Common myeloid progenitor, CD34-positive (primary cell): Measurements from ENCODE around the gene SYT5.
"Not testable (repeated sequence)": the region's sequence is repeated elsewhere in the genome, so short reads cannot be mapped to it uniquely, and the experiment has no call there.

ENCODE experiments used
- CTCF ChIA-PET: fragments of 350-600 bp; sonication (Branson Sonifier 250); formaldehyde crosslinking; loops from one replicate; lab custom pipeline; 2021; ENCODE audit warnings: antibody characterized with exemption; lab: Charles Lee
- POLR2A ChIA-PET: fragments of 350-600 bp; sonication (Branson Sonifier 250); formaldehyde crosslinking; loops from one replicate; lab custom pipeline; 2021; ENCODE audit warnings: antibody characterized with exemption; lab: Charles Lee
- DNase-seq, 3 donors: peaks; one replicate each; pipeline versions ENCODE4 v3.0.0 to v3.0.0-alpha.2; 2013
- H3K27ac ChIP-seq, 2 experiments: 1 replicate in 1 of 2; 2 replicates in 1 of 2; pipeline ENCODE4 v1.7.0; 2013; ENCODE audit warnings: inconsistent platforms in 2 of 2, low read length in 2 of 2, mild to moderate bottlenecking in 2 of 2, low read depth in 1 of 2, moderate library complexity in 1 of 2; ENCODE audit not compliant: severe bottlenecking in 2 of 2, insufficient read depth in 1 of 2, poor library complexity in 1 of 2
- H3K27me3 ChIP-seq, 5 experiments: replicated peaks in 2 of 5; 1 replicate in 3 of 5; 2 replicates in 2 of 5; pipeline versions ENCODE4 v1.6.1 to v1.7.0; 2013; ENCODE audit warnings: low read length in 4 of 5, mild to moderate bottlenecking in 2 of 5, moderate library complexity in 2 of 5, inconsistent platforms in 1 of 5; ENCODE audit not compliant: insufficient read depth in 5 of 5, control insufficient read depth in 4 of 5
- H3K36me3 ChIP-seq, 4 experiments: 1 replicate in 2 of 4; 2 replicates in 2 of 4; pipeline versions ENCODE4 v1.6.1 to v1.7.0; 2013; ENCODE audit warnings: low read length in 3 of 4, control low read depth in 1 of 4, mild to moderate bottlenecking in 1 of 4; ENCODE audit not compliant: control insufficient read depth in 4 of 4, insufficient read depth in 4 of 4
- H3K4me1 ChIP-seq, 4 experiments: 1 replicate in 3 of 4; 2 replicates in 1 of 4; pipeline versions ENCODE4 v1.6.1 to v1.7.1; 2013; ENCODE audit warnings: low read length in 3 of 4, mild to moderate bottlenecking in 3 of 4, control low read depth in 1 of 4, inconsistent platforms in 1 of 4, moderate library complexity in 1 of 4; ENCODE audit not compliant: control insufficient read depth in 4 of 4, insufficient read depth in 4 of 4; ENCODE audit errors: control extremely low read depth in 1 of 4
- H3K4me3 ChIP-seq, 7 experiments: 1 replicate in 4 of 7; 2 replicates in 3 of 7; pipeline versions ENCODE4 v1.5.1 to v1.7.0; 2013; ENCODE audit warnings: mild to moderate bottlenecking in 7 of 7, low read length in 6 of 7, moderate library complexity in 6 of 7, inconsistent platforms in 2 of 7, low read depth in 2 of 7, control low read depth in 1 of 7; ENCODE audit not compliant: insufficient read depth in 4 of 7, control insufficient read depth in 1 of 7; ENCODE audit errors: extremely low read depth in 1 of 7
- H3K9me3 ChIP-seq, 5 experiments: 1 replicate in 4 of 5; 2 replicates in 1 of 5; pipeline versions ENCODE4 v1.6.1 to v1.7.1; 2013; ENCODE audit warnings: low read length in 4 of 5, mild to moderate bottlenecking in 2 of 5, inconsistent platforms in 1 of 5, low read depth in 1 of 5, moderate library complexity in 1 of 5; ENCODE audit not compliant: control insufficient read depth in 4 of 5, insufficient read depth in 2 of 5; ENCODE audit errors: control extremely low read depth in 1 of 5
- WGBS: methylation state at CpG from one replicate; pipeline ENCODE4 v1.1.5; 2013; ENCODE audit not compliant: insufficient coverage; 5-methylcytosine and 5-hydroxymethylcytosine counted together

Gene SYT5

DNA sequence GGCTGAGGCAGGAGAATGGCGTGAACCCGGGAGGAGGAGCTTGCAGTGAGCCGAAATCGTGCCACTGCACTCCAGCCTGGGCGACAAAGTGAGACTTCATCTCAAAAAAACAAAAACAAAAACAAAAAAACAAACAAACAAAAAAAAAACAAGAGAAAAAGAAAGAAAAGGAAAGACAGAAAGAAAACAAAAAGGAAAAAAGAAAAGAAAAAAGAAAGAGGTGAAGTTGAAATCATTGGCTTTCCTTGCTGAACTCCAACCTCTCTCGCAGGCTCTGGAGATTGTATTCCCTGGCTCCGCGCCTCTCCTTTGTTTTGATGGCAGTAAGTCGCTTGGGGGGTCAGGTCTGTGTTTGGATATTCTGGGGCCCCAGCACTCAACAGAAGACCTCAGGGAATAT, 7.8 kb downstream of the SYT5 start:
- H3K27me3 ChIP-seq: peaks cover 7 to 79% (median 36%) of the 10 kb centered on the region in 5 experiments

DNA sequence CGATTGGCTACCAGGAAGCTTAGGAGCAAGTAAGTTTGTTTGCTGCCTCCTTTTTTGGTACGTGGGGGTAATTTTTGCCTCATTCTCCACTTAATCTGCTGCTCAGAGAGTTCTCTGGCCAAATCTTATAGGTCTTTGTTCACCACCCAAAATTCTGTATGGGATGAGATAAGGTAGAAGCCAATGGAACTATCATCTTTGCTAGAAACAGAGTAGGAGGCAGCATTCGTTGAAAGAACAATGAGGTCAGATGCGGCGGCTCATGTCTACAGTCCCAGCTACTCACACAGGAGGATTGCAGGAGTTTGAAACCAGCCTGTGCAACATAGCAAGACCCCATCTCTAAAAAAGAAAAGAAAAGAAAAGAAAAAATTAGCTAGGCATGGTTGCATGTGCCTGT, 8.6 kb downstream of the SYT5 start:
- H3K9me3 ChIP-seq: peaks cover 0 to 11% (median 0%) of the 10 kb centered on the region in 5 experiments
- peaks cover 0 to 25% (median 18%) of the 10 kb centered on the region in 4 experiments for H3K4me1 ChIP-seq
- H3K27me3 ChIP-seq: peaks cover 3 to 70% (median 30%) of the 10 kb centered on the region in 5 experiments
- ChIA-PET POLR2A (no interaction called here), CTCF (interaction anchor here (1.0 kb wide), 1 partner anchor 11 kb away, joined by 3 read pairs; no protein-coding TSS in a partner anchor)
- no peak for DNase-seq
- H3K4me3 ChIP-seq: no peak overlapping the region
- no peak overlapping the region for H3K27ac ChIP-seq
- H3K36me3 ChIP-seq: no peaks in the 10 kb centered on the region
- WGBS: 82% methylated on average over 2 of the region's 5 CpGs

More for the DNA sequence above, 7.8 kb downstream of the SYT5 start:
- H3K27ac ChIP-seq, DNase-seq, H3K36me3 ChIP-seq, POLR2A ChIA-PET, CTCF ChIA-PET, H3K4me3 ChIP-seq: not testable (repeated sequence)
- Histone ChIP-seq H3K9me3 (peaks cover 0 to 11% (median 0%) of the 10 kb centered on the region in 5 experiments), H3K4me1 (peaks cover 0 to 19% (median 12%) of the 10 kb centered on the region in 4 experiments)
- WGBS: 78% methylated on average over 4 of the region's 9 CpGs

DNA sequence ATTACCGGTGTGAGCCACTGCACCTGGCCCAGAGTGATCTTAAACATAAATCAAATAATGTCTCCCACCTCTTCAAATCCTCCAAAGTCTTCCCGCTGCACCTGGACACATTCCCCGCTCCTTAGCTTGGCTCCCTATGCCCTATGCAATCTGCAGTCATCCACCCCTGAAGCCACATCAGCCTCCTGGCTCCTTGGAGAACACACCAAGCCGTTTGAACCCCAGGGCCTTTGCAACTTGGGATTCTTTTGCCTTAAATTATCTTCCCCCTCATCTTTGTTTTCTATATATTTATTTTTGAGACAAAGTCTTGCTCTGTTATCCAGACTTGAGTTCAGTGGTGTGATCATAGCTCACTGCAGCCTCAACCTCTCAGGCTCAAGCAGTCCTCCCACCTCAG, 11.0 kb downstream of the SYT5 start:
- WGBS: 84% methylated on average over 3 of the region's 4 CpGs
- ChIA-PET POLR2A (no interaction called here), CTCF (interaction anchor here (1.3 kb wide), 1 partner anchor 288 kb away, joined by 3 read pairs; no protein-coding TSS in a partner anchor)

DNA sequence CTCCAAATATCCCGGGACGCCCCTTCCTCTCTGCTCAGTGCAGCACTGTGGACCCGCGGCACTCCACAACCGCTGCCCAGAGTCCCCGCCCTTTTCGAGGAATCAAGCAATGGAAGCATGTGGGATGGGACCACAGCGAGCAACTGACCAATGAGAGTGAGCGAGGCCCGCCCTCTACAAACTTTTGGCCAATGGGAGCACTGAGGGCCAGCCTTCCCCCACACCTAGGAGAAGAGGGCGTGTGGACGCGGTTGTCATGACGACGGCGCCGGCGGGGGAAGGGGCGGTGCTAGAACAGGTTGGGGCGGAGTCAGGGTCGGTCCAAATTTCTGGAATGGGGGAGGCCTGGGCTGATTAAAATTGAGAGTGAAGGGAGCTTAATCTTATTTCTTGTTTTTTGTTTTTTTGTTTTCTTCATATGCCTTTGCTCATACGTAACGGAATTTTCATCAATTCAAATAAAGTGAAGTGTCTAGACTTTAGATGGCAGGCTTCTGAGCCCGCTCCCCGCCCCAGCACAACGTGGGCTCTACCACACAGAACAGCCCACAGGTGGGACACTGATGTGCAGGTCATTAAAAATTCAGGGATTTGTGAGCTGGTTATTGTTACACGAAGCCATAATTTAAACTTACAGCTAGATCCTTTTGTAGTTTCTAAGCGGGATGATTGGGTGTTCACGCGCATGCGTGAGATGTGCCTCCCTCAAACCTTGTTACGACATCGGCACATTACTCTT, 13.4 kb downstream of the SYT5 start, which contains the start of gene DNAAF3:
TSS of gene DNAAF3 (minus strand) at position 84 of the 739 bp plus-strand sequence. CDS start 200 bp downstream, outside the sequence.
- CTCF ChIA-PET: interaction anchor here (0.7 to 3.4 kb wide), 5 partner anchors 11 to 285 kb away, joined by 3 to 31 read pairs (median 3); partner anchors contain the start of gene SYT5
- Histone ChIP-seq H3K4me1 (peaks cover 0 to 16% (median 14%) of the 10 kb centered on the region in 4 experiments), H3K27me3 (peaks cover 2 to 40% (median 6%) of the 10 kb centered on the region in 5 experiments), H3K4me3 (peak within 1 kb of the TSS; percentile 44 to 84 (median 67)), H3K27ac (peak within 1 kb of the TSS; percentile 83 to 90), H3K9me3 (no peaks in the 10 kb centered on the region), H3K36me3 (no peaks in the 10 kb centered on the region)
- WGBS: 0% methylated on average over 16 of the region's 33 CpGs
- DNase-seq: peak; percentile 97 to 98 (median 97)
- POLR2A ChIA-PET: interaction anchor here (0.6 to 0.8 kb wide), 3 partner anchors 13 to 979 kb away, joined by 3 to 4 read pairs (median 3); no protein-coding TSS in a partner anchor

More for the DNA sequence above, 11.0 kb downstream of the SYT5 start:
- Histone ChIP-seq H3K27me3 (peaks cover 0 to 47% (median 11%) of the 10 kb centered on the region in 5 experiments), H3K27ac (no peak overlapping the region), H3K9me3 (no peaks in the 10 kb centered on the region), H3K36me3 (no peaks in the 10 kb centered on the region), H3K4me3 (no peak overlapping the region), H3K4me1 (peaks cover 0 to 29% (median 24%) of the 10 kb centered on the region in 4 experiments)
- no peak for DNase-seq

DNA sequence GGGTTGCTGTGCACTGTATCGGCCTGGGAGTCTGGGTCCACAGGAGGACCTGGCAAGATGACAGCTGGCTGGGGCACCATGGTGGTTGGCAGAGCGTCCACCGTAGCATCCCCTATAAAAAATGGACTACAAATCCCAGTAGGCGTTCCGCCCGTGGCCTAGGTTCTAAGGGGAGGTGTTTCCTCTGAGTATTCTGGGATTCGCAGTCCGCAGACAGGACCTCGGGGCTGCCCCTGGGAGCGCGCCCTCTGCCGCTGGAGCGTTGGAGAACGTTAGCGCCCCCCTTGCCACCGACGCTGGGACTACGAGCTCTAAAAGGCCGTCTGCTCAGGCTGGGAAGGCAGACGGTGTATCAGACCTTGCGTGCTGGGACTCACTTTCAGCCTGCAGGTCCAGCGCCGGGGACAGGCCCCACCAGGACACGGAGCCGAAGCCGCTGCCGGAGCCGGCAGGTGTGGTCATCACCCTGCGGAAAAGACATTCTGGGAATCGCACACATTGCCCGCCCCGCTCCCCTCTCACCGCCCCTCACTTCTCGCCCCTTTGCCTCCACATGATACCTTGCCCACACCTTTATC, 14.0 kb downstream of the SYT5 start:
- ChIA-PET CTCF (interaction anchor here (1.0 to 3.4 kb wide), 6 partner anchors 12 to 285 kb away, joined by 3 to 31 read pairs (median 4); partner anchors contain the start of gene SYT5), POLR2A (interaction anchor here (0.6 kb wide), 1 partner anchor 975 kb away, joined by 4 read pairs; no protein-coding TSS in a partner anchor)
- no peak overlapping the region for H3K27ac ChIP-seq
- H3K27me3 ChIP-seq: peaks cover 2 to 40% (median 9%) of the 10 kb centered on the region in 5 experiments
- no peaks in the 10 kb centered on the region for H3K9me3 ChIP-seq
- H3K4me3 ChIP-seq: peak overlapping the region; percentile 44 to 84 (median 67)
- 1% methylated on average over 28 of the region's 34 CpGs for WGBS
- H3K4me1 ChIP-seq: peaks cover 0 to 17% (median 15%) of the 10 kb centered on the region in 4 experiments
- peak; percentile 95 to 97 (median 96) for DNase-seq
- H3K36me3 ChIP-seq: no peaks in the 10 kb centered on the region

DNA sequence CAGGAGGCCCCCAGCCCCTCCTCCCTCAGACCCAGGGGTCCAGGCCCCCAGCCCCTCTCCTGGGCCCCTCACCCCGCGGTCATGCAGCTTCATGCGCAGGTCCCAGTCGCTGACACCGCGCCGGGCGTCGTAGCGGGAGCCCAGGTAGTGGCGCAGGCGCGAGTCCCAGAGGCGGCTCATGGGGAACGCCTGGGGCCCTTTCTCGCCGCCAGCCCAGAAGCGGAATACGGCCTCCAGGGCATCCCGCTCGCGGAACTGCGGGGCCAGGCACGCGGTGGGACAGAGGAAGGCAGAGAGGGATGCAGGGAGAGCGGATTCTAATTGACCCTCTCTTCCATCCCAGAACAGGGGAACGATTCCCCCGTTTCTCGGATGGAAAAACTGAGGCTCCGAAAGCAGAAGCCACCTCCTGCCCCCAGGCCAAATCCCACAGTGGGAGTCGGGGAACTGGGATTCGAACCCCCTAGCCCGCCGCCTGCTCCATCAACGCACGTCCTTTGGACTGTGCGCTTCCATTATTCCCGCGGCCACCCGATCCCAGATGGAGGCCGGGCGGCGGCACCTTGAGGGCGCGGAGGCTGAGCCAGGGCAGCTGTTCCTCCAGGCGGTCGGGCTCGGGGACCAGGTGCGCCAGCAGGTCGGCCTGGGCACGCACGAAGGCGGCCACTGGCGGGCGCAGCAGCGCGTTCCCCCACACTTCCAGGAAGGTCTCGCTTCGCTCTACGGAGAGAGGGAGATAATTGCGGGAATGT, 18.3 kb downstream of the SYT5 start:
- DNase-seq: no peak
- no peak overlapping the region for H3K27ac ChIP-seq
- H3K36me3 ChIP-seq: no peaks in the 10 kb centered on the region
- H3K4me1 ChIP-seq: peaks cover 0 to 22% (median 16%) of the 10 kb centered on the region in 4 experiments
- no peak overlapping the region for H3K4me3 ChIP-seq
- CTCF ChIA-PET: interaction anchor here (4.1 kb wide), 1 partner anchor 19 kb away, joined by 35 read pairs; no protein-coding TSS in a partner anchor
- H3K9me3 ChIP-seq: no peaks in the 10 kb centered on the region
- 25% methylated on average over 45 of the region's 61 CpGs for WGBS
- H3K27me3 ChIP-seq: peaks cover 2 to 44% (median 9%) of the 10 kb centered on the region in 5 experiments
- POLR2A ChIA-PET: no interaction called here
